OCI-LY3 (cell line): ENCODE data around the gene PLBD2.

ENCODE experiments used
- H2AFZ ChIP-seq: fragments of 200-600, 300-600 bp; shearing (Covaris generic); 2 replicates; pipeline ENCODE4 v1.6.0; 2014; ENCODE audit warnings: antibody characterized with exemption, low read depth, low read length
- H3K27ac ChIP-seq: fragments of 200-600, 300-600 bp; sonication (generic); 2 replicates; pipeline ENCODE4 v1.5.1; 2014; ENCODE audit warnings: mild to moderate bottlenecking, low read length, moderate library complexity, mixed read lengths
- H3K27me3 ChIP-seq: fragments of 200-600, 300-600 bp; sonication (generic); 2 replicates; pipeline ENCODE4 v1.6.1; 2014; ENCODE audit warnings: low read depth, low read length, mixed read lengths
- H3K36me3 ChIP-seq: fragments of 200-600, 300-600 bp; sonication (generic); replicated peaks from 2 replicates; pipeline ENCODE3; 2014; ENCODE audit warnings: low read depth, low read length, mixed read lengths
- H3K4me1 ChIP-seq: fragments of 300-600, 200-600 bp; sonication (generic); 2 replicates; pipeline ENCODE4 v1.6.1; 2014; ENCODE audit warnings: low read length, mixed read lengths
- H3K4me2 ChIP-seq: fragments of 200-600, 300-600 bp; sonication (generic); 2 replicates; pipeline ENCODE4 v1.6.1; 2014; ENCODE audit warnings: low read length, mixed read lengths
- H3K4me3 ChIP-seq: fragments of 300-600, 200-600 bp; sonication (generic); 2 replicates; pipeline ENCODE4 v1.5.1; 2014; ENCODE audit warnings: antibody characterized with exemption, mild to moderate bottlenecking, low read length, moderate library complexity
- H3K79me2 ChIP-seq: fragments of 300-600, 200-600 bp; shearing (Covaris generic); 2 replicates; pipeline ENCODE4 v1.6.1; 2014; ENCODE audit warnings: mild to moderate bottlenecking, low read length, mixed read lengths
- H3K9ac ChIP-seq: fragments of 300-600, 200-600 bp; shearing (Covaris generic); 2 replicates; pipeline ENCODE4 v1.6.0; 2014; ENCODE audit warnings: mild to moderate bottlenecking, low read length, moderate library complexity
- H3K9me3 ChIP-seq: fragments of 200-600, 300-600 bp; shearing (Covaris generic); 2 replicates; pipeline ENCODE4 v1.6.1; 2014; ENCODE audit warnings: low read length, mixed read lengths; ENCODE audit not compliant: insufficient read depth
- H4K20me1 ChIP-seq: fragments of 200-600, 300-600 bp; sonication (generic); 2 replicates; pipeline ENCODE4 v1.6.1; 2016; ENCODE audit warnings: low read length, mixed read lengths; ENCODE audit not compliant: insufficient read depth
- CTCF ChIP-seq: fragments of 200-600, 300-600 bp; sonication (generic); IDR thresholded peaks from 2 replicates; pipeline ENCODE4 v1.5.1; 2014; ENCODE audit warnings: antibody characterized with exemption, low read length, low read depth
- EZH2phosphoT487 ChIP-seq: fragments of 200-600 bp; shearing (Covaris generic); IDR thresholded peaks from 2 replicates; pipeline ENCODE4 v1.6.1; 2018; ENCODE audit warnings: antibody characterized with exemption, mixed run types, low read depth

The PLBD2 gene

DNA sequence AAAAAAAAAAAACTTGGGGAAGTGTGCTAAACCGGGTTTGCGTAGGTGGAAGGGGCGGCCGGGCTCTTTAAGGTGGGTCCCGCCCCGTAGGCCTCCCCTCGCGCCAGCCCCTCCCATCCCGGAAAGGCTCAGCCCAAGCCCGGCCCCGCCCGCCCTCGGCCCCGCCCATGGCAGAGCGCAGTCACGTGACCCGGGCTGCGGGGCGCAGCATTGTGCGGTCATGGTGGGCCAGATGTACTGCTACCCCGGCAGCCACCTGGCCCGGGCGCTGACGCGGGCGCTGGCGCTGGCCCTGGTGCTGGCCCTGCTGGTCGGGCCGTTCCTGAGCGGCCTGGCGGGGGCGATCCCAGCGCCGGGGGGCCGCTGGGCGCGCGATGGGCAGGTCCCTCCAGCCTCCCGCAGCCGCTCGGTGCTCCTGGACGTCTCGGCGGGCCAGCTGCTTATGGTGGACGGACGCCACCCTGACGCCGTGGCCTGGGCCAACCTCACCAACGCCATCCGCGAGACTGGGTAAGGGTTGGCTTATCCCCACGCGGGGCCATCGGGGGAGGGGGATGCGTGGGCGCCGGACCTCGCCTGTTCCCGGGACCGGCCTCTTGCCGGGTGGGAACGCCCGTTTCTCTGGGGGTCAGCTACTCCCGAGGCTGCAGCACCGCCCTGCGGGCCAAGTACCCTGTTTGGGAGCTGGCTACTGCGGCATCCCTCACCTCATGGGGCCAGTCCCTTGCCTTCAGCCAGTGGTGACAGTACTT, at the start of gene PLBD2:
Gene PLBD2, plus strand, starts transcription at position 207 of the 752 bp plus-strand sequence. Its CDS starts 14 bp downstream, at position 221.
- H3K4me1 ChIP-seq, result peaks cover 15% of the 10 kb centered on the region
- peak within 1 kb of the TSS; percentile 89 for H2AFZ ChIP-seq
- TF ChIP-seq CTCF, result no peak
- no peak for TF ChIP-seq EZH2phosphoT487
- no peak within 1 kb of the TSS for H3K27ac ChIP-seq
- H3K4me3 ChIP-seq, result peak within 1 kb of the TSS; percentile 91
- no peaks in the 10 kb centered on the region for H4K20me1 ChIP-seq
- peaks cover 6% of the 10 kb centered on the region for H3K79me2 ChIP-seq
- H3K9ac ChIP-seq, result peak within 1 kb of the TSS; percentile 78
- no peaks in the 10 kb centered on the region for H3K36me3 ChIP-seq
- H3K27me3 ChIP-seq, result no peaks in the 10 kb centered on the region
- peak within 1 kb of the TSS; percentile 98 for H3K4me2 ChIP-seq
- H3K9me3 ChIP-seq, result no peaks in the 10 kb centered on the region

DNA sequence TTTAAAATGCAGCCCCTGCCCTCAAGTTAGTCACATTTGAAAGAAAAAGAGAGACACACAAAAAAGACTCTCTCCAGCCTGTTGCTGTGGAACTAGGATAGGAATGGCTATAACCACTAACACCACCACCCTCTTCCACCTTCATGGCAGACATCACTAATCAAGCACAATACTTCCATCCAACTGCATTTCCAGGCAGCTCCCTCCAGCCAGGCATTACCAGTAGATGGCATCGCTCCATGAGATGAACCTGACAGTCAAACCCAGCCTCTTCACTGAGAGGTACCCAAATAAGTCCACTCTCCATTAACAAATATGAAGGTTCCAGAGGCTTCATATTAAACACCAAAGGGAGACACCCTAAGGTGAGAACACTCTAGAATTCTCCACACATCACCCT, 47.9 kb upstream of the PLBD2 start:
- Histone ChIP-seq H3K9me3 (no peaks in the 10 kb centered on the region), H4K20me1 (no peaks in the 10 kb centered on the region), H3K9ac (no peak overlapping the region), H3K4me1 (no peaks in the 10 kb centered on the region), H3K36me3 (no peaks in the 10 kb centered on the region), H3K27me3 (no peaks in the 10 kb centered on the region), H3K27ac (no peak overlapping the region), H2AFZ (no peak overlapping the region), H3K4me2 (no peak overlapping the region), H3K79me2 (no peaks in the 10 kb centered on the region), H3K4me3 (no peak overlapping the region)
- peak; percentile 42 for TF ChIP-seq CTCF
- no peak for TF ChIP-seq EZH2phosphoT487

DNA sequence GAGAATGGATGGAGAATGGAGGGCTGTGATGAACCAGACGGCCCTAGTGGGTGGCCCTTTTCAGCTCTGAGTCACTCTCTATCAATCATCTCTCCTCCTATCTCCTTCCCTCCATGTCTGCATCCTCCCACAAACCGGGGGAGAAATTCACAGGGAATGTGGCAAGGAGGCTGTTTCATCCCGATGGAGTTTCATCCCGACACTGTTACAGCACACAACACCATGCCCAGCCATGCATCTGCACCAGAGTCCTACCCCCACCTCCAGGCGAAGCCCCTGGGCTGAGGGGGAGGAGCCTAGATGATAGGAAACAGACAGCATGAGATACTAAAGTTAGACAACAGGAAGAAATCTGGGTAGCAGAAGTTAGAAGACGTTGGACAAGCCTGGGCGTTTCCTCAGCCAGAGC, 44.3 kb upstream of the PLBD2 start:
- Histone ChIP-seq H3K4me3 (no peak overlapping the region), H4K20me1 (no peaks in the 10 kb centered on the region), H2AFZ (no peak overlapping the region), H3K27ac (no peak overlapping the region), H3K27me3 (no peaks in the 10 kb centered on the region), H3K79me2 (no peaks in the 10 kb centered on the region), H3K4me2 (no peak overlapping the region), H3K36me3 (peaks cover 3% of the 10 kb centered on the region), H3K9me3 (no peaks in the 10 kb centered on the region), H3K4me1 (no peaks in the 10 kb centered on the region), H3K9ac (no peak overlapping the region)
- TF ChIP-seq CTCF (no peak), EZH2phosphoT487 (no peak)

GRCh38 chr12:113315358-113315757, 43.0 kb upstream of the PLBD2 start:
- H3K9me3 ChIP-seq, result no peaks in the 10 kb centered on the region
- TF ChIP-seq EZH2phosphoT487 (no peak), CTCF (no peak)

More at GRCh38 chr12:113315358-113315757, 43.0 kb upstream of the PLBD2 start:
- no peak overlapping the region for H2AFZ ChIP-seq
- H3K36me3 ChIP-seq, result peaks cover 3% of the 10 kb centered on the region
- no peaks in the 10 kb centered on the region for H3K79me2 ChIP-seq
- H3K4me1 ChIP-seq, result no peaks in the 10 kb centered on the region
- no peak overlapping the region for H3K9ac ChIP-seq
- H3K4me2 ChIP-seq, result no peak overlapping the region
- no peak overlapping the region for H3K4me3 ChIP-seq
- no peak overlapping the region for H3K27ac ChIP-seq
- H4K20me1 ChIP-seq, result no peaks in the 10 kb centered on the region
- H3K27me3 ChIP-seq, result no peaks in the 10 kb centered on the region
